IMR-90 (cell line): ENCODE results near the gene GTF2A1. TPM values are rescaled to one million over a fixed set of nuclear protein-coding genes. Genes with fewer than 3 reads are reported as not detected.

Source experiments
- ATAC-seq: fragments of 200-7000 bp; cut with Tn5 transposase; 2 replicates; pipeline ENCODE4 v1.9.1; 2020; ENCODE audit warnings: low read depth, mild to moderate bottlenecking, moderate library complexity
- BruUV-seq: library from RNA; stranded (reverse); fragments of 400-500 nt; replicated peaks from 2 replicates; lab custom pipeline; 2021; lab: Mats Ljungman, UMichigan
- CTCF ChIA-PET: fragments of 300-600 bp; formaldehyde crosslinking; extraction: SDS; loops from one replicate; lab custom pipeline; 2021; ENCODE audit warnings: antibody characterized with exemption; lab: Yijun Ruan, JAX
- POLR2A ChIA-PET: fragments of 300-600 bp; sonication (Branson Sonifier 250); formaldehyde crosslinking; loops from one replicate; lab custom pipeline; 2022; ENCODE audit warnings: antibody characterized with exemption; ENCODE audit not compliant: unreplicated experiment; lab: Charles Lee
- DNase-seq: peaks from one replicate; pipeline ENCODE4 v3.0.0; 2013
- H2AFZ ChIP-seq: replicated peaks from 2 replicates; pipeline ENCODE3; 2013; ENCODE audit warnings: low read length, mild to moderate bottlenecking; ENCODE audit not compliant: poor library complexity
- H2AK5ac ChIP-seq: 2 replicates; pipeline ENCODE4 v1.6.1; 2013; ENCODE audit warnings: low read depth, low read length, inconsistent platforms
- H2AK9ac ChIP-seq: replicated peaks from 2 replicates; pipeline ENCODE3; 2013; ENCODE audit warnings: mild to moderate bottlenecking, low read depth, low read length, moderate library complexity; ENCODE audit not compliant: poor library complexity
- H2BK120ac ChIP-seq: 2 replicates; pipeline ENCODE4 v1.6.1; 2013; ENCODE audit warnings: low read depth, low read length, inconsistent platforms
- H2BK15ac ChIP-seq: 3 replicates; pipeline ENCODE4 v1.6.1; 2013; ENCODE audit warnings: low read depth, low read length, inconsistent platforms
- H2BK20ac ChIP-seq: 2 replicates; pipeline ENCODE4 v1.6.1; 2013; ENCODE audit warnings: low read depth, mild to moderate bottlenecking, inconsistent platforms, low read length, moderate library complexity
- H2BK5ac ChIP-seq: 2 replicates; pipeline ENCODE4 v1.6.1; 2013; ENCODE audit warnings: mild to moderate bottlenecking, low read depth, low read length, inconsistent platforms; ENCODE audit not compliant: poor library complexity, severe bottlenecking
- H3K14ac ChIP-seq: replicated peaks from 2 replicates; pipeline ENCODE4 v1.6.1; 2013; ENCODE audit warnings: low read depth, low read length, inconsistent platforms
- H3K18ac ChIP-seq: 2 replicates; pipeline ENCODE4 v1.6.1; 2013; ENCODE audit warnings: low read depth, low read length, control low read depth
- H3K23ac ChIP-seq: 2 replicates; pipeline ENCODE4 v1.6.1; 2013; ENCODE audit warnings: low read depth, low read length, inconsistent platforms
- H3K27ac ChIP-seq: 2 replicates; pipeline ENCODE4 v1.5.1; 2013; ENCODE audit warnings: mild to moderate bottlenecking, control low read depth, low read length; ENCODE audit not compliant: insufficient read depth
- H3K27me3 ChIP-seq: 2 replicates; pipeline ENCODE4 v1.6.1; 2013; ENCODE audit warnings: low read length; ENCODE audit not compliant: control insufficient read depth, insufficient read depth
- H3K36me3 ChIP-seq: 2 replicates; pipeline ENCODE4 v1.6.1; 2013; ENCODE audit warnings: low read length, mixed read lengths; ENCODE audit not compliant: control insufficient read depth, insufficient read depth
- H3K4ac ChIP-seq: 2 replicates; pipeline ENCODE4 v1.6.1; 2013; ENCODE audit warnings: low read depth, low read length, inconsistent platforms
- H3K4me1 ChIP-seq: 2 replicates; pipeline ENCODE4 v1.6.1; 2013; ENCODE audit warnings: low read length, mixed read lengths; ENCODE audit not compliant: control insufficient read depth, insufficient read depth
- H3K4me2 ChIP-seq: 2 replicates; pipeline ENCODE4 v1.6.1; 2013; ENCODE audit warnings: low read depth, mild to moderate bottlenecking, control low read depth, low read length, moderate library complexity
- H3K4me3 ChIP-seq: 2 replicates; pipeline ENCODE4 v1.5.1; 2013; ENCODE audit warnings: low read depth, mild to moderate bottlenecking, control low read depth, low read length, moderate library complexity; ENCODE audit not compliant: insufficient read depth
- H3K56ac ChIP-seq: 2 replicates; pipeline ENCODE4 v1.6.1; 2013; ENCODE audit warnings: low read length, inconsistent platforms; ENCODE audit not compliant: insufficient read depth; ENCODE audit errors: extremely low read depth
- H3K79me1 ChIP-seq, 2 experiments: 2 replicates each; pipeline ENCODE4 v1.6.1; 2013; ENCODE audit warnings: low read length in 2 of 2, inconsistent platforms in 1 of 2, low read depth in 1 of 2
- H3K9ac ChIP-seq: 2 replicates; pipeline ENCODE4 v1.6.1; 2013; ENCODE audit warnings: low read depth, low read length, control low read depth
- H3K9me1 ChIP-seq: 2 replicates; pipeline ENCODE4 v1.6.1; 2013; ENCODE audit warnings: low read length, inconsistent platforms; ENCODE audit not compliant: insufficient read depth
- H3K9me3 ChIP-seq: 2 replicates; pipeline ENCODE4 v1.6.1; 2013; ENCODE audit warnings: low read length; ENCODE audit not compliant: control insufficient read depth, insufficient read depth
- H4K20me1 ChIP-seq: 2 replicates; pipeline ENCODE4 v1.6.1; 2013; ENCODE audit warnings: low read length, inconsistent platforms; ENCODE audit not compliant: insufficient read depth
- H4K5ac ChIP-seq: 2 replicates; pipeline ENCODE4 v1.6.1; 2013; ENCODE audit warnings: mild to moderate bottlenecking, low read depth, low read length, control low read depth
- H4K8ac ChIP-seq, 2 experiments: 2 replicates each; pipeline ENCODE4 v1.6.1; 2013; ENCODE audit warnings: low read depth in 2 of 2, low read length in 2 of 2, control low read depth in 1 of 2, inconsistent platforms in 1 of 2
- H4K91ac ChIP-seq: 2 replicates; pipeline ENCODE4 v1.6.1; 2013; ENCODE audit warnings: low read depth, low read length, inconsistent platforms; ENCODE audit not compliant: insufficient read depth
- NFE2L2 ChIP-seq: fragments of 150-350 bp; IDR thresholded peaks from 2 replicates; pipeline ENCODE4 v1.6.1; 2016; ENCODE audit warnings: low read depth, mild to moderate bottlenecking, low read length
- SMC3 ChIP-seq: fragments of 150-350 bp; IDR thresholded peaks from 2 replicates; pipeline ENCODE4 v1.6.1; 2016; ENCODE audit warnings: low read depth, mild to moderate bottlenecking, antibody characterized with exemption, low read length, moderate library complexity
- WGBS, 2 experiments: methylation state at CpG; one replicate each; pipeline versions ENCODE4 v1.1.5 to v1.1.7; 2013; ENCODE audit warnings: missing lambda C conversion rate in 2 of 2; ENCODE audit not compliant: insufficient read length in 1 of 2; ENCODE audit errors: extremely low coverage in 2 of 2; 5-methylcytosine and 5-hydroxymethylcytosine counted together
- dilution Hi-C: fragments of 300-500 bp; cut with HindIII; formaldehyde crosslinking; loops from one replicate; pipeline ENCODE4 v1.14.3; 2018; ENCODE audit warnings: low sequenced_read_pairs; ENCODE audit not compliant: unreplicated experiment
- in situ Hi-C: fragments of 300-500 bp; cut with MboI; formaldehyde crosslinking; loops from 3 replicates; pipeline ENCODE4 v1.14.3; 2019; ENCODE audit warnings: low sequenced_read_pairs, inconsistent platforms, mixed read lengths
- intact Hi-C: fragments of 100-400 bp; cut with micrococcal nuclease; formaldehyde crosslinking; loops from 2 replicates; pipeline ENCODE4 v1.10.0; 2022
- polyA plus RNA-seq, 3 experiments: library from polyadenylated mRNA; depleted of rRNA; stranded (reverse); fragments of >200 nt; gene quantifications; 2 replicates each; pipeline ENCODE4 v1.2.3, GENCODE V29; 2012; ENCODE audit warnings: low replicate concordance in 1 of 3
- total RNA-seq: library from RNA; depleted of rRNA; stranded (reverse); fragments of >200 nt; gene quantifications from 2 replicates; pipeline ENCODE4 v1.2.3, GENCODE V29; 2012

The GTF2A1 gene
- total and polyA plus RNA-seq, 2 of the 4 experiments (the other 2 are of a cell fraction) = 16.0 to 60.4 TPM

DNA sequence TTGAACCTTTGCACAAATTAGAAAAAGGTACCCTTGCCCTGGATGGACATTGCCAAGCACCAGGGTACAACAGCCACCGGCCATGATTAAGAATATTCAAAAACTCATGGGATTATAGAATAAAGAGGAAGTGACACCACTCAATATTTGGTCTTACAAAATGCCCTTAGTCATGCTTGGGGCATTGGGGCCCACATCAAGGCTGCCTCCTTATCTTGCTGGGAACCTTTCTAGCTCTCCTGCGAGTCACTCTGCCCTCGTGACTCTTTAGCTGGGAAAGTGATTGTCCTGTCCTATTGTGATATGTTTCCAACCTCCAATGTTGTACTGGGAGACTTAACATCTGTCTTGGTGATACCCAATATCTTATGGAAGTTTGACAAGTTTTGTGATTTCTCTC, 57.8 kb downstream of the GTF2A1 start:
- H3K9ac ChIP-seq = no peak overlapping the region
- H3K4me1 ChIP-seq = no peaks in the 10 kb centered on the region
- H4K8ac ChIP-seq = no peak overlapping the region
- H2AK9ac ChIP-seq = no peak overlapping the region
- no peak overlapping the region for H4K5ac ChIP-seq
- H2BK120ac ChIP-seq = no peak overlapping the region
- no peak overlapping the region for H3K4ac ChIP-seq
- H2AFZ ChIP-seq = no peak overlapping the region
- TF ChIP-seq NFE2L2 (0 out of 2 replicates have a peak, but pooled peaks have one; percentile 15), SMC3 (no peak)
- no peak overlapping the region for H2BK15ac ChIP-seq
- H3K56ac ChIP-seq = no peak overlapping the region
- no CpG with 5 or more reads among the region's 3 CpGs for WGBS, 2 experiments
- no peaks in the 10 kb centered on the region for H4K20me1 ChIP-seq
- peak; percentile 34 for DNase-seq
- no peaks in the 10 kb centered on the region for H3K36me3 ChIP-seq
- H3K18ac ChIP-seq = no peak overlapping the region
- no peaks in the 10 kb centered on the region for H3K79me1 ChIP-seq
- no peak overlapping the region for H3K4me3 ChIP-seq
- dilution Hi-C loops = no loop called here
- H3K23ac ChIP-seq = no peak overlapping the region
- no peak overlapping the region for H3K27ac ChIP-seq
- H2BK5ac ChIP-seq = no peak overlapping the region
- ATAC-seq = no peak
- no peak overlapping the region for H3K14ac ChIP-seq
- H3K9me1 ChIP-seq = no peaks in the 10 kb centered on the region
- H3K9me3 ChIP-seq = no peaks in the 10 kb centered on the region
- ChIA-PET POLR2A (no interaction called here), CTCF (interaction anchor here (0.5 to 1.1 kb wide), 2 partner anchors 27 to 170 kb away, joined by 3 read pairs; no protein-coding TSS in a partner anchor)
- no TSS peak for BruUV-seq
- no peak overlapping the region for H2AK5ac ChIP-seq
- in situ Hi-C loops = loop anchor here (10.0 kb wide), 1 partner anchor 168 kb away; no protein-coding TSS in a partner anchor
- H2BK20ac ChIP-seq = no peak overlapping the region
- no peaks in the 10 kb centered on the region for H3K27me3 ChIP-seq
- intact Hi-C loops = no loop called here
- H3K4me2 ChIP-seq = no peak overlapping the region
- no peak overlapping the region for H4K91ac ChIP-seq
